ENCODE data around the gene ARHGAP10. TPM values are rescaled to one million over a fixed set of nuclear protein-coding genes. Genes with fewer than 3 reads are reported as not detected.
A peak's percentile ranks its signal among the peaks of the same experiment; 100 is the strongest.
"Not testable (repeated sequence)": the region's sequence is repeated elsewhere in the genome, so short reads cannot be mapped to it uniquely, and the experiment has no call there.

Gene ARHGAP10
- total and polyA plus RNA-seq, 4 experiments from 2014 or later, result 6.4 to 8.3 (median 7.8) TPM

DNA sequence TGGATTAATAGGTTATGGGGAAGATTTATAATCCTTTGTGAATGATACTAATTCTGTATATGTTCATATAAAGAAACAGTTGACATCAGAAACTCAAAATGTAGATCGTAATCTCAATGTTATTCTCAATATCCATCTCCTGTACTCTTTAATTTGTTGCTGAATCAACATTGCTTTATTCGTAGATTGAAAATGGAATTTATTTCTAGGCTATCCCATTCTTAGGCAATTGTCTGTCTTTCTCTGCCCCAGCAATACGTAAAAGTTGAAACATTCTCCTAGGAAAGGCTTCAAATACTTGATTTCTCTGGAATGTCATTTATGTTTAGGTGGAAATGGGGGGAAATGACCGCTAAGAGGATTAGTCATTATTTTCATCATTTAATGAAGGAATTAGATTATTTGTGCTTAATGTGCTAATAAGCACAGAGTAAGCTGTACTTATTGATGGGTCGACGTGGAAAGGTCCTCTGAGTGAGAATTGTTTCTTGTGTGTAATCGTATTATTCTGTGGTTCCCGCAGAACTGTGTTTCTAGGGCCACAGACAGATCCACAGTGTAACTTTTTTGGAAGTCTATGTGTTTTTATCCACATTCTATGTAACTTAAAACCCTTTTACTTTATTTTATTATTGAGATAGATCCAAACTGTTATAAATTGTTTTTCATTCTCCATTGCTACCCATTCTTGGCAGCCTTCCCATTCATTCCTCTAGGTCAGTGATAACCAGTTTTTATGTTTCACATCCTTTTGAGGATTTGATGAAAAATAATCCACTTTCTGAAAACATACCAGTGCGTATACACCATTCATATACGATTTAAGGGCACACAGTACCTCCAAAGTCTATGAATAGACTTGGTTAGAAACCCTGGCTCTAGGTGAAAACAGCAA, 262.9 kb downstream of the ARHGAP10 start:
- H3K27ac Mint-ChIP-seq, result no peak overlapping the region
- no peaks in the 10 kb centered on the region for H3K36me3 ChIP-seq (ENCODE audit: insufficient read depth, low read length)
- intact Hi-C loops (cut with micrococcal nuclease), result no loop called here
- H3K4me3 ChIP-seq (ENCODE audit: low read length in 2 of 2), result no peak overlapping the region
- H3K27me3 Mint-ChIP-seq, result no peaks in the 10 kb centered on the region
- H3K27ac ChIP-seq (ENCODE audit: low read depth, low read length), result no peak overlapping the region
- H3K27me3 ChIP-seq (ENCODE audit: insufficient read depth, low read length), result no peaks in the 10 kb centered on the region
- no peaks in the 10 kb centered on the region for H3K4me1 ChIP-seq (ENCODE audit: insufficient read depth, low read length)
- DNase-seq, result no peak
- H3K4me3 Mint-ChIP-seq, result no peak overlapping the region
- H3K9me3 Mint-ChIP-seq, result peaks cover 0 to 5% (median 0%) of the 10 kb centered on the region in 8 donors
- H3K9me3 ChIP-seq (ENCODE audit: control insufficient read depth in 1 of 2, low read length in 2 of 2), result no peaks in the 10 kb centered on the region
- no peaks in the 10 kb centered on the region for H3K4me1 Mint-ChIP-seq
- CTCF ChIA-PET (ENCODE audit: partially characterized antibody), result interaction anchor here (1.5 kb wide), 1 partner anchor 13 kb away, joined by 4 read pairs; no protein-coding TSS in a partner anchor
- H3K36me3 Mint-ChIP-seq, result peaks cover 0 to 17% of the 10 kb centered on the region in 2 donors
- POLR2A ChIA-PET (ENCODE audit: partially characterized antibody), result no interaction called here

DNA sequence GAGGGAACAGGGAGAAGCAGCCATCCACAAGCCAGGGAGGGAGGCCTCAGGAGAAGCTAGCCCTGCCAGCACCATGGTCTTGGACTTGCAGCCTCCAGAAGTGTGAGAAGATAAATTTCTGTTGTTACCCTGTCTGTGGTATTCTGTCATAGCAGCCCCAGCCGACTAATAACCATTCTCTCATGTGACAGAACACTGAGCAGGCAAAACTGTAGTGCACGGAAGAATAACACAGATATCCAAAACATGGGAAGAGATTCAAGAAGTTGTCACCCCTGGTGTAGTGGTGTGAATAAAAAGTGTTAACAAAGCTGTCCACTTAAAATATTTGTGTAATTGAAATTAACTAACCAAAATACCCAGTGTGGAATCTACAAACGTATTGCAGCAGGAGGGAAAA, 265.0 kb downstream of the ARHGAP10 start:
- ChIA-PET POLR2A (ENCODE audit: partially characterized antibody) (no interaction called here), CTCF (ENCODE audit: partially characterized antibody) (no interaction called here)
- Mint-ChIP-seq H3K36me3 (peaks cover 5 to 18% of the 10 kb centered on the region in 2 donors), H3K4me1 (no peaks in the 10 kb centered on the region), H3K27ac (peak overlapping the region in 1 of 7 donors; percentile 10), H3K9me3 (peaks cover 0 to 15% (median 5%) of the 10 kb centered on the region in 8 donors), H3K27me3 (no peaks in the 10 kb centered on the region), H3K4me3 (no peak overlapping the region)
- Histone ChIP-seq H3K4me3 (ENCODE audit: low read length in 2 of 2) (no peak overlapping the region), H3K9me3 (ENCODE audit: control insufficient read depth in 1 of 2, low read length in 2 of 2) (no peaks in the 10 kb centered on the region), H3K27ac (ENCODE audit: low read depth, low read length) (no peak overlapping the region), H3K36me3 (ENCODE audit: insufficient read depth, low read length) (no peaks in the 10 kb centered on the region), H3K27me3 (ENCODE audit: insufficient read depth, low read length) (no peaks in the 10 kb centered on the region), H3K4me1 (ENCODE audit: insufficient read depth, low read length) (no peaks in the 10 kb centered on the region)
- intact Hi-C loops (cut with micrococcal nuclease), result no loop called here
- no peak for DNase-seq

DNA sequence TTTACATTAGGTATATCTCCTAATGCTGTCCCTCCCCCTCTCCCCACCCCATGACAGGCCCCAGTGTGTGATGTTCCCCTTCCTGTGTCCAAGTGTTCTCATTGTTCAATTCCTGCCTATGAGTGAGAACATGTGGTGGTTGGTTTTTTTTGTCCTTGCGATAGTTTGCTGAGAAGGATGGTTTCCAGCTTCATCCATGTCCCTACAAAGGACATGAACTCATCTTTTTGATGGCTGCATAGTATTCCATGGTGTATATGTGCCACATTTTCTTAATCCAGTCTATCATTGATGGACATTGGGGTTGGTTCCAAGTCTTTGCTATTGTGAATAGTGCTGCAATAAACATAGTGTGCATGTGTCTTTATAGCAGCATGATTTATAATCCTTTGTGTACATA, 268.1 kb downstream of the ARHGAP10 start:
- H3K4me1 ChIP-seq (ENCODE audit: insufficient read depth, low read length), result peaks cover 11% of the 10 kb centered on the region
- POLR2A ChIA-PET (ENCODE audit: partially characterized antibody); H3K4me3 Mint-ChIP-seq; H3K27me3 ChIP-seq (ENCODE audit: insufficient read depth, low read length); H3K36me3 ChIP-seq (ENCODE audit: insufficient read depth, low read length); DNase-seq; H3K4me3 ChIP-seq (ENCODE audit: low read length in 2 of 2); H3K9me3 ChIP-seq (ENCODE audit: control insufficient read depth in 1 of 2, low read length in 2 of 2); H3K27me3 Mint-ChIP-seq; H3K27ac Mint-ChIP-seq; intact Hi-C loops (cut with micrococcal nuclease); H3K27ac ChIP-seq (ENCODE audit: low read depth, low read length): not testable (repeated sequence)
- CTCF ChIA-PET (ENCODE audit: partially characterized antibody), result interaction anchor here (1.4 kb wide), 1 partner anchor 21 kb away, joined by 3 read pairs; no protein-coding TSS in a partner anchor
- Mint-ChIP-seq H3K36me3 (peaks cover 5 to 26% of the 10 kb centered on the region in 2 donors), H3K9me3 (peaks cover 0 to 15% (median 5%) of the 10 kb centered on the region in 8 donors), H3K4me1 (peaks cover 8 to 21% (median 13%) of the 10 kb centered on the region in 4 donors)

DNA sequence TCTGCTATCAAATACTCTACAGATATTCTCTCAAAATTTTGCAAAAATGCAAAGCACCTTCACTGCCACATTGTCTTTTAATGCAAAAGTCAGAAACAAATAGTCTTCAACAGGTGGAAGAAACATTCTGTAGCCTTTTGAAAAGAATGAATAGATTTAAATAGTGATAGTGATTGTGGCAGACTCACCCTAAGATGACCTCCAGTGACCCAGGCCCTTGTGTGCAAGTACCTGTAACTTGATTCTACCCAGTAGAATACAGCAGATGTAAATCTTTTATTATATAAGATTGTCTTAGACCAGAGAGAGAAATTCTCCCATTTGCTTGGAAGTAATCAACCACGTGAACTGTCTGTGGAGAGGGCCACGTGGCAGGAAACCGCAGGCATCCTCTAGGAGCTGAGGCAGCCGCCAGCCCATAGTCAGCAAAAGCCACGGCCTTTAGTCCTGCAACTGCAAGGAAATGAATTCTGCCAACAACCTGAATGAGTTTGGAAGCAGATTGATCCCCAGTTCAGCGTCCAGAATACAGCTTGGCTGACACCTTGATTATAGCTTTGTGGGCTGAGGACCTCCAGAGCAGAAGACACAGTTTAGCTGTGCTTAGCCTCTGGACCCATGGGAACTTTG, 272.5 kb downstream of the ARHGAP10 start:
- Histone ChIP-seq H3K4me1 (ENCODE audit: insufficient read depth, low read length) (peaks cover 11% of the 10 kb centered on the region), H3K9me3 (ENCODE audit: control insufficient read depth in 1 of 2, low read length in 2 of 2) (no peaks in the 10 kb centered on the region), H3K27me3 (ENCODE audit: insufficient read depth, low read length) (no peaks in the 10 kb centered on the region), H3K36me3 (ENCODE audit: insufficient read depth, low read length) (no peaks in the 10 kb centered on the region), H3K27ac (ENCODE audit: low read depth, low read length) (no peak overlapping the region), H3K4me3 (ENCODE audit: low read length in 2 of 2) (no peak overlapping the region)
- Mint-ChIP-seq H3K4me3 (peak overlapping the region in 2 of 8 donors; percentile 11 to 37), H3K4me1 (peaks cover 10 to 24% (median 17%) of the 10 kb centered on the region in 4 donors), H3K27me3 (no peaks in the 10 kb centered on the region), H3K36me3 (peaks cover 5 to 19% of the 10 kb centered on the region in 2 donors), H3K9me3 (peaks cover 0 to 11% (median 4%) of the 10 kb centered on the region in 8 donors), H3K27ac (peak overlapping the region in 1 of 7 donors; percentile 9)
- POLR2A ChIA-PET (ENCODE audit: partially characterized antibody), result no interaction called here
- CTCF ChIA-PET (ENCODE audit: partially characterized antibody), result interaction anchor here (1.0 kb wide), 1 partner anchor 40 kb away, joined by 3 read pairs; no protein-coding TSS in a partner anchor
- no peak for DNase-seq
- intact Hi-C loops (cut with micrococcal nuclease), result no loop called here

DNA sequence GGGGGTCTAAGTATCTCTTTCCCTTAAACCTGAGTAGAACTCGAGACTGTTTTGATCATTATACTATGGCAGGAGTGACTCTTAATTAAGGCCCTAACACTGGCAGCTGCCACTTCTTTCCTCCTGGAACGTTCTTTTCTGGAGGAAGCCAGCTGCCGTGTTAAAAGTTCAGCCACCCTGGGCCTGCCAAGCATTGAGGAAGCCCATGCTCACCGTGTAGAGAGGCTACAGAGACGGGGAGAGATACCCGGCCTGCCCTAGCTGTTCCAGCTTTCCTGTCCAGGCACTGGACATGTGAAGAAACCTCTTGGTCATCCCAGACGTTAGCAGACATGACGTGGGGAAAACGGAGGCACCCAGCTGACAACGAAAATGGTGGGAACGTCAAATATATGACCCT, 274.1 kb downstream of the ARHGAP10 start:
- Mint-ChIP-seq H3K27ac (peak overlapping the region in 1 of 7 donors; percentile 17), H3K9me3 (peaks cover 0 to 8% (median 0%) of the 10 kb centered on the region in 8 donors), H3K36me3 (peaks cover 0 to 13% of the 10 kb centered on the region in 2 donors), H3K4me1 (peaks cover 10 to 24% (median 17%) of the 10 kb centered on the region in 4 donors), H3K27me3 (no peaks in the 10 kb centered on the region), H3K4me3 (no peak overlapping the region)
- CTCF ChIA-PET (ENCODE audit: partially characterized antibody), result no interaction called here
- DNase-seq, result no peak
- peaks cover 11% of the 10 kb centered on the region for H3K4me1 ChIP-seq (ENCODE audit: insufficient read depth, low read length)
- no peaks in the 10 kb centered on the region for H3K9me3 ChIP-seq (ENCODE audit: control insufficient read depth in 1 of 2, low read length in 2 of 2)
- intact Hi-C loops (cut with micrococcal nuclease), result no loop called here
- POLR2A ChIA-PET (ENCODE audit: partially characterized antibody), result no interaction called here
- H3K36me3 ChIP-seq (ENCODE audit: insufficient read depth, low read length), result no peaks in the 10 kb centered on the region
- no peak overlapping the region for H3K4me3 ChIP-seq (ENCODE audit: low read length in 2 of 2)
- H3K27me3 ChIP-seq (ENCODE audit: insufficient read depth, low read length), result no peaks in the 10 kb centered on the region
- H3K27ac ChIP-seq (ENCODE audit: low read depth, low read length), result no peak overlapping the region

DNA sequence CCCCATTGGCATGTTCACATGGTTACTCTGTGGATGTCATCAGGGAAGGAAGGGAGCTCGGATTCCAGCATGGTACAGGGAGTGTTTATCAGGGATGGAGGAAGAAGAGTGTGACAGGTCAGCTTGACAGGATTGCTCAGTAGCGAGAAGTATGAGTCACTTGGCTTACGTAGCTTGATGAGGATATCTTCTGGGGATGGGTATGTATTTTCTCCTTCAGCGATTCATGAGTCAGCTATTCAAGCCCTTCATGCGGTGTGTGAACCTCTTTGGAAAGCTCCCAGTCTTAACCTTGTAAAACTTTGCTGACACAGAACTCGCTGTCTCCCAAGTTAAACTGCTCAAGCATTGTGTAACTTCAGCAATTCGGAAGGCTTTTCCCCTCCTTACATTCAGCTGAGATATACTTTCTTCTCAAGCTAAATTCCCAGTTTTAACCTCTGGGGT, 275.4 kb downstream of the ARHGAP10 start:
- H3K4me1 ChIP-seq (ENCODE audit: insufficient read depth, low read length), result peaks cover 11% of the 10 kb centered on the region
- no peaks in the 10 kb centered on the region for H3K36me3 ChIP-seq (ENCODE audit: insufficient read depth, low read length)
- Mint-ChIP-seq H3K27me3 (no peaks in the 10 kb centered on the region), H3K36me3 (peaks cover 0 to 16% of the 10 kb centered on the region in 2 donors), H3K4me1 (peaks cover 10 to 24% (median 17%) of the 10 kb centered on the region in 4 donors), H3K4me3 (no peak overlapping the region), H3K9me3 (peaks cover 0 to 5% (median 0%) of the 10 kb centered on the region in 8 donors), H3K27ac (peak overlapping the region in 1 of 7 donors; percentile 31)
- no peak for DNase-seq
- H3K4me3 ChIP-seq (ENCODE audit: low read length in 2 of 2), result no peak overlapping the region
- no peak overlapping the region for H3K27ac ChIP-seq (ENCODE audit: low read depth, low read length)
- no peaks in the 10 kb centered on the region for H3K9me3 ChIP-seq (ENCODE audit: control insufficient read depth in 1 of 2, low read length in 2 of 2)
- CTCF ChIA-PET (ENCODE audit: partially characterized antibody), result interaction anchor here (1.3 kb wide), 1 partner anchor 45 kb away, joined by 3 read pairs; no protein-coding TSS in a partner anchor
- no peaks in the 10 kb centered on the region for H3K27me3 ChIP-seq (ENCODE audit: insufficient read depth, low read length)
- intact Hi-C loops (cut with micrococcal nuclease), result no loop called here
- POLR2A ChIA-PET (ENCODE audit: partially characterized antibody), result no interaction called here

DNA sequence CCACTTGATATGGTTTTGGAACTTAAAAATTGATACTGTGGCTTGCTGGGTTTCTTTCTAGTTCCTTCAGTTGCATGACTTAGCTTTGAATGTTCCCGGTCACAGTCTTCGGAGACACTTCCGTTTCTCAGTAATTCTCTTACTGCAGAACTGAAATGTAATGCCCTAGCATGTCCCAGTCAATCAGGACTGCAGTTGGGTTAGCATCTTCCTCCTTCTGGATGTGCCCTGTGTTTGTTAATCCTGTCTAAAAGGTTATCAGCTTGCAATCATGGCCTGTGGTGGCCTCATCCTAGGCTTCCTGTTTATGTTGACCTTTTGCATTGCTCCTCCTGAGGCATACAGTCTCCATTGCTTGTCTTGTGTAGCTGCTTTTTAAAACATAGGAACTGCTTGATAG, 275.9 kb downstream of the ARHGAP10 start:
- no peak overlapping the region for H3K4me3 ChIP-seq (ENCODE audit: low read length in 2 of 2)
- ChIA-PET POLR2A (ENCODE audit: partially characterized antibody) (no interaction called here), CTCF (ENCODE audit: partially characterized antibody) (no interaction called here)
- intact Hi-C loops (cut with micrococcal nuclease), result no loop called here
- Mint-ChIP-seq H3K9me3 (peaks cover 0 to 5% (median 0%) of the 10 kb centered on the region in 8 donors), H3K4me1 (peaks cover 8 to 24% (median 17%) of the 10 kb centered on the region in 4 donors), H3K27me3 (no peaks in the 10 kb centered on the region), H3K27ac (peak overlapping the region in 1 of 7 donors; percentile 68), H3K4me3 (no peak overlapping the region), H3K36me3 (peaks cover 0 to 16% of the 10 kb centered on the region in 2 donors)
- H3K27me3 ChIP-seq (ENCODE audit: insufficient read depth, low read length), result no peaks in the 10 kb centered on the region
- H3K27ac ChIP-seq (ENCODE audit: low read depth, low read length), result no peak overlapping the region
- DNase-seq, result no peak
- no peaks in the 10 kb centered on the region for H3K9me3 ChIP-seq (ENCODE audit: control insufficient read depth in 1 of 2, low read length in 2 of 2)
- H3K36me3 ChIP-seq (ENCODE audit: insufficient read depth, low read length), result no peaks in the 10 kb centered on the region
- peaks cover 11% of the 10 kb centered on the region for H3K4me1 ChIP-seq (ENCODE audit: insufficient read depth, low read length)
